Stimulated activated CD8-positive, alpha-beta memory T cell treated with anti-CD3 and anti-CD28 coated beads, Interleukin-12 subunit alpha, Interleukin-12 subunit beta, amount 100 ng/mL, for 1 hour (primary cell): ENCODE measurements around the gene TTC7B.

Source experiments
- DNase-seq: peaks from one replicate; pipeline ENCODE4 v3.0.0-alpha.2; 2020; ENCODE audit warnings: low read depth

The TTC7B gene

DNA sequence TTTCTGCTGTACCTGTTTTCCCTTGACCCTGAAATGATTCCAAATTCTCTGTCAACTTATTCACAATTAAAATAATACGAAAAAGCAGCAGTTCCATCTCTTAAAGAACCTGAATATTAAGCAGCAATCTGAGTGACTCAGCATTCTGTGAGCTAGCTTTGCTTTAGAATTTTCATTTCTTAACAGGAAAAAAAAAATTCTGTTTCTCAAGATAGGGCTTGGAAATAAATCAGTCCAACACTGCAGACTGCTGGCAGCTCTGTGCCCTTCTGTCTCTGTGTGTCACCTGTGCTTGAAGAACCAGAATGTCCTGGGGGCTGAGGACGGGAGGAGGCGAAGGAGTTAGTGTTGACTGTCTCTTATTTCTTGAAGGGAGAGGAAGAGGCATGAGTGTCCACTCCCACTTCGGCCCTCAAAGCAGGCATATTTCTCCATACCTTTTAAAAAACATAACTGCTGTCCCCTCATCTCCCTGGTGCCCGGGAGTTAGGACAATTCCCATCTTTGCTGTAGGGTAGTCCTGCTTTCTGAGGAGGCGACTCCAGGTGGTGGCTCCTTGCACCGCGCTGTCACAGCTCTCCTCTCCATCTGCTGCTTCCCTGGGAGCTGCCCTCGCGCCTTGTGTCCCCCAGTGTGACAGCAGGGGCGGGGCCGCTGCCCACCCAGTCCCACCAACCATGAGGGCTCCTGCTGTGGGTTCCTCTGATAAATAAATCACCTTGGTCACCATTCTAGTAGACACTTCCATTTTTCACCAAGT is 216.3 kb downstream of the TTC7B start:
- DNase-seq, result no peak

DNA sequence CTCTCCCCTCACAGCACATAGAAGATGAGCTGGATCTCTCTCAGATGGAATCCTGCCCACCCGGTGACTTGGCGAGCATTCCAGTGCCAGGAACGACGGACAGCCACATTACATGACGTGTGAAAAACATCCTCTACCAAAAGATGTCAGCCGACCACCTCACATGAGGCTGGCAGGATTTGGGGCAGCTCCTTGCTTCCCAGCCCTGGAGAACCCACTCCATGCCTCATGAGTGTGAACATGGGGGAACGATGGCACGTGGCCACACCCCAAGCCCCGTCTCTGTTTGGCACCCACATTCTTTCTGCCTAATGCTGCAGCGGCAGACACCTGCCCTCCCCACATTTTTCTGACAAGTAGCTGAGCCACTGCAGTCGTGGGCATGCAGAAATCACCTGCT is 216.9 kb downstream of the TTC7B start:
- no peak for DNase-seq

DNA sequence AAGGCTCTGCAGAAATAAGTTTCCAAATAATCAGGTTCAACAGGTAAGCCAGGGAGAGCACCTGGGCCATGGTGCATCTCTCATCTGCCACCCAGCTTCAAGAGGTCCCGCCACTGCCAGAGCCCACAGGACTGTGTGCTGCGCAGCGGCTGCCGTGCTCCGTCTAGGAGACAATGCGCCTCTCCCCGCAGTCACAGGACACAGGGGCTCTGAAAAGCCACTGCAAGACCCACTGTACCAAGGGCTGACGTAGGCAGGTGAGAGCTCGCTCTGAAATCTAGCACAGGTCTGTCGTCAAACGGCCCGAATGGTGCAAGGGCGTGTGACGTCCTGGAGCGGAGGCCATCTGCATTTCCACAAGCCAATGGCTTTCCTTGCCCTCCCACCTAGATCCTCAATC is 218.3 kb downstream of the TTC7B start:
- DNase-seq, result no peak

DNA sequence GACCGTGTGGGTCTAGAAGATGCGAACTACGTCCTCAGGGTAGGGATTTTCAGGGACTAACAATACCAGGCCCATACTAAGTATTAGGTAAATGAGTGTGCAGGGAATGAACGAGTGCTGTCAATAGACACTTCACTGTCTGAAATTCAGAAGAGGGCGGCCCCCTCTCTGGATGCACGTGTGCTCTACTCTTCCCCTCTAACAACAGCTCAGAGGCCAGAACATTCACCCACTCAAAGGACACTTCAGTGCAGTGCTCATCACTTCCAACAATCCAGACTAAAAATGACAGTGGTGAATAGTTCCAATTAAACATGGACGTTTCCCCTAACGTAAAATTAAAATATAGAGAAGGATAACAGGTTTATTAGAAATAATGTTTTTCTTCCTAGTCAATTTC is 219.5 kb downstream of the TTC7B start:
- no peak for DNase-seq

- DNase-seq, result no peak
Measured at GRCh38 chr14:90593254-90594040, 222.8 kb downstream of the TTC7B start.

GRCh38 chr14:90592655-90593054 is 223.6 kb downstream of the TTC7B start:
- DNase-seq, result no peak

- no peak for DNase-seq
Measured at GRCh38 chr14:90587918-90588317, 228.3 kb downstream of the TTC7B start.

GRCh38 chr14:90587252-90587910 is 228.8 kb downstream of the TTC7B start:
- no peak for DNase-seq

DNA sequence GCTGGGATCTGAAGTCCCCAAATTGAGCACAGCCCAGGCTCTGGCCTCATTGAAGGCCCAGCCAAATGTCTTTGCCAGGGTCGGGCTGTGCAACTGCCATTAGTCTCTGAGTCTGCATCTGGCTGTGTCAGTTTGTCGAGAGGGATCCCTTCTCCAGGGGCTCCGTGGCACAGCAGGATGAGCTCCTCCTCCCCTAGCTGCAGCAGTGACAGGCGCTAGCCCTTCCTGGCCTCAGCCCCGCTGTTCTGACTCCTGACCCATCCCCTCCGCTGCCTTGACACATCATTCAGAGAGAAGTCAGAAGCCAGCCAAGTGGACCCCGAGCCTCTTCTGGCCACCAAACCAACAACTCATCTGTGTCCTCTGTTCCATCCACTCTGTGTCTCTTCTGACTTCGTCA is 231.1 kb downstream of the TTC7B start:
- no peak for DNase-seq

GRCh38 chr14:90583916-90584605 is 232.2 kb downstream of the TTC7B start:
- DNase-seq, result no peak

DNA sequence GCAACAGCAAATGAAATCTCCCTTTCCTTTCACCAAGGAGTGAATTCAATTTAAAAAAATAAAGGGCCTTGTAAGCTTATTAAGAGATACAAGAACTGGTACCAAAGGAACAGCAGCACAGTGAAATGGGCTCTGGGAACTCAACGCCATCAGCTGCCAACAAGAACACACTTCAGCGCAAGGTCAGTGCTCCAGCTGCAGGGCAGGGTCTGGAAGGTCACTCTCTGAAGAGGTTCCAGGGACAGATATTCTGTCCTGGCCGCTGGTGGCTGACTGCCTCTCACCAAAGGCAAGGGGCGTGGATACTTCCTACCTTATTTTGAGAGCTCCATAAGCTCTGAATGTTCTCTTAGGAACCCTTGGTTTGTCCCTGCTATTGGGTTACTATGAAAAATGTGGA is 232.8 kb downstream of the TTC7B start:
- DNase-seq, result no peak

DNA sequence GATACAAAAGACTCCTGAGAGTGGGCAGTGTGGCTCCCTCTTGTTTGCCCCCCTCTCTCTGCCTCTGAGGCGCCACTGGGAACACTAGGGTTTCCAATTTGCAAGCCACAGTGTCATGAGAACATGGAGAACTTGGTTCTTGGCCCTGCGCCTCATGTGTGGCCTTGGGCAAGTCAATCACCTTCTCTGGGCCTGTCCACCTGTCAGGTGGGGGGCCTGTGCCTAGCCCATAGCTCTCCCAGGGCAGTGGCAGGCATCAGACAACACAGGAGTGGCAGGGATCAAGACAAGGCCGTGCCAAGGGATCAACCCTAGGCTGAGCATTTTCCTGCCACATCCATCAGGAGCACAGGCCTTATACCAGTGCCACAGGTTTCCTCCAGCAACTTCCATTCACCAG is 234.1 kb downstream of the TTC7B start:
- no peak for DNase-seq

DNA sequence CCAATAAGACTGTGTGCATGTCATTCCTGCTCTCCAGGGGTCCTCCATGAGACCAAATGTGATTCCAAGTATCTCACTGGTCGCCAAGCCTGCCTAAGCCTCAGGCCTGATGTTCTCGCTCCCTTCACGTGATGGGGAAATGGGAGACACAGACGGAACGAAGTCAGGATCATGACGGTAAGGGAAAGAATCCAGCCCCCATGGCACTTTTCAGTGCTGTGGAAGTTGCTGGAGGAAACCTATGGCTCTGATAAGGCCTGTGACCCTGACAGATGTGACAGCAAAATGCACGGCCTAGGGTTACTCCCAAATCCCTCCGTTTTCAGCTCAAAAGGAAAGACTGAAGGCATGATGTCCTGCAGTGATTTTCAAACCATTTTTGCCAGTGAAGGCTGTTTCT is 234.5 kb downstream of the TTC7B start:
- no peak for DNase-seq

GRCh38 chr14:90580377-90581335 is 235.6 kb downstream of the TTC7B start:
- no peak for DNase-seq

DNA sequence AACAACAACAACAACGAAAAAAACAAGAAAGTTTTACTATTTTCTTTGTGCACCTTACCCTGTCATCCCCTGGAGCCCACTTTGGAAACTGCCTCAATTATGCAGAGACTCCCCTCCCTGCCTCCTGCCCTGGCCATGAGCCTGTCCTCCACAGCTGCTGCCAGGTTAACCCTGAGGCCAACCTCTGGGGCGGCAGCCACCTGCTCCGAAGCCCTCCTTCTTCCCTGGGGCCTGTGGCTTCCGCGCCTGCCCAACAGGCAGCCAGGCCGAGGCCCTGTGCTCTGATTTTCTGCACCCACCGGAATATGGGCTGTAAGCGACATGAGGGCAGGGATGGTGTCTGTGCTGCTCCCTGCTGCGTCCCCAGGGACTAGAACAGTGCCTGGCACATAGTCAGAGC is 236.4 kb downstream of the TTC7B start:
- DNase-seq, result no peak

DNA sequence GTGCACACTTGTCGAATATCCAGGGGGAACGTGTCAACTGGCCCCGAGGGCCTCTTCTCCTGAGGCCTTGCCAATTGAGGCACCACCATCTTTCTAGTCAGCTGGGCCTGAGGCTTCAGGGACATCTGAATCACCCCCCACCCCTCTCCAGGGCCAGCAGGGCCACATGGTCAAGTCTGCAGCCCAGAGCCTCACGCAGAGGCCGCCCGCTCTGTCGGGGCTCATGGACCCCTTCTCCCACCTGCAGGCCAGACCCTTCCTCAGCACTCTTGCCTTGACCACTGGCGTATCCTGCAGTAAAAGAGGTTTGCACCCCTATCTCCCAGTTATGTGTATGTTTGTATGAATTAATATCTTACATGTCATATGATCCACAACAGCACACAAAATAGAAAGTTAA is 237.1 kb downstream of the TTC7B start:
- no peak for DNase-seq

DNA sequence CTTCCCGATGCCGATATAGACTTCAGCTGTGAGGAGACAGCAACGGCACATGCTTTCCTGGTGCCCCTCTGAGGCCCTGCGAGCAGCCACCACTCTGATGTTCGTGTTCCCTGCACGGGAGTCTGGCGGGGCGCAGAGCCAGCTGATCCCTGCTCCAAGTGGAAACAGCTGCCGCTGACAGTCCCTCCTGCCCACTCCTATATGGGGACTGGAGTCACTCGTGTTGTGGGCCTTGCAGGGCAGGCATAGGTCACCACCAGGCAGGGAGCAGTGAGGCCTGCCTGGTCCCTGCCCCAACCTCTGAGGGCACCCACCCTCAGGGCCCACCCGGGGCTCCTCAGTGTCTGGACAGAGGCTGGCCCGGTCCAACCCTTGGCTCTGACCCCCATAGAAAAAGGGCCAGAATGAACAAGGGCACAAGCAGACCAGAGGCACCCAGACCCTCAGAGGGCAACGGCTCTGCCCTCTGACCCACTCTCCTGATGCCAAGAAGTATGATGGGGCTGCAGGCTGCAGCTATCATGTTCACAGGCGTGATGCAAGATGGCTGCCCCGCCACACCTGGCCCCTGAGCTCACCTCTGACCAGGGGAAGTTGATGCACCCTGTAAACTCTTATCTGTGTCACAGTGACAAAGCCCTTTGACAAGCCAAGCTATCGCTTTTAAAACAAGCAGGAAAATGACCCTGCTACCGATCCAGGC is 237.8 kb downstream of the TTC7B start:
- DNase-seq, result no peak

DNA sequence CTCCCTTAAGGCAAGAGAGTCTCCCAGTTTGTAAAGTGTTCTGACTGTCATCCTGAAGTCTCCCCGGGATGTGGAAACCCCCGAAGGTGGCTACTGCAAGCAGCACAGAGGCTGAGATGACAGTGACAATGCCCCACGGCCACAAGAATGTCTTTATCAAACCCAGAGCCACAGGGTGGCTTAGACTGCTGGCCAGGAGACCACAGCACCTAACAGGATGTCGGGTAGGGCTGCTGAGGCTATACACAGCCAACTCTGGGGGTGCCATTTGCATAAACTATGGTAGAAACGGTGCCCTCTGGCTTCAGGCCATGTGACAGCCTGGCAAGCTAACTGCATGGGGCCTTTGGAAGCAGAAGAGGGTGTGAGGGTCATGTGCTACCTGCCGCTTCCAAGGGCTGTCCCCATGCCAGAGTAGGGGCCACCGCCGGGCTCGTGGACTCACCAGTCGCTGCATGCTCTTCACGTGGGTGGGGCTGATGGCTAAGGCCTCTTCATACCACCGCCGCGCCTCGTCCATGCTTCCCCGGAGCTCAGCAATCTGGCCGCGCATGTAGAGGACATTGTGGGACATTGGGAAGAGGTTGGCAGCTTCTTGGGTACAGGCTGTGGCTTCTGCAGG is 238.5 kb downstream of the TTC7B start:
- no peak for DNase-seq

GRCh38 chr14:90576981-90577660 is 239.1 kb downstream of the TTC7B start:
- DNase-seq, result no peak

GRCh38 chr14:90576581-90576980 is 239.6 kb downstream of the TTC7B start:
- no peak for DNase-seq
